Right ventricle myocardium superior (tissue), 1 donor: Measurements from ENCODE around the gene ENAH. TPM values are rescaled to one million over a fixed set of nuclear protein-coding genes. Genes with fewer than 3 reads are reported as not detected.
"Not testable (repeated sequence)": the region's sequence is repeated elsewhere in the genome, so short reads cannot be mapped to it uniquely, and the experiment has no call there.

Experiments used
- ATAC-seq: fragments of 200-7000 bp; cut with Tn5 transposase; one replicate; pipeline ENCODE4 v1.9.1; 2020; ENCODE audit warnings: mild to moderate bottlenecking; ENCODE audit not compliant: poor library complexity
- DNase-seq: peaks from one replicate; pipeline ENCODE4 v3.0.0-alpha.2; 2020
- intact Hi-C: fragments of 100-400 bp; cut with DNase I; formaldehyde crosslinking; loops from one replicate; pipeline ENCODE4 v1.11.2; 2022
- total RNA-seq: library from RNA; stranded (reverse); fragmentation: NEBNext Ultra II Directional; extraction: Animal tissue kit (Norgen Biotek cat#: 25700); gene quantifications from one replicate; pipeline ENCODE4 v1.2.1, GENCODE V29; 2021
- donor health status: DM: no; HTN: yes; CAD: no; lungs with severe emphysema.

ENAH gene
- total RNA-seq, 1 donor from 2014 or later: 70.4 TPM

DNA sequence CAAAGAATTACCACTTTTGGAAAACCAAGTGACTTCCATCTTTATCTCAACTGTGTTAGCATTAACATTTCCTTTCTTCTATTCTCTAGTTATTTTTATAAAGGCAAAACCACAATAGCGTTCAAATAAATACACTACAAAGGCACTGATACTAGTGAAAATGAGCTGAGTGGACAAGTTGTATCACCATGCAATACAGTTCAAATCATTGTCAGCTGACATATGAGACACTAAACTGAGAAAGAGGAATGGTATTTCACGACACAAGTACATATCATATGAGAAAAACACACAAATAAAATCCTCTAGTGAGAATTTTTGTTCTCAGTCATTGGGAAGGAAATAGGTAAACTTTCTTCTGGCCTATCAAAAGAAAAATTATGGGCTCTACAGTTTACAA lies 26.2 kb downstream of the ENAH start:
- ATAC-seq: peak; percentile 26
- no peak for DNase-seq
- intact Hi-C loops: no loop called here

DNA sequence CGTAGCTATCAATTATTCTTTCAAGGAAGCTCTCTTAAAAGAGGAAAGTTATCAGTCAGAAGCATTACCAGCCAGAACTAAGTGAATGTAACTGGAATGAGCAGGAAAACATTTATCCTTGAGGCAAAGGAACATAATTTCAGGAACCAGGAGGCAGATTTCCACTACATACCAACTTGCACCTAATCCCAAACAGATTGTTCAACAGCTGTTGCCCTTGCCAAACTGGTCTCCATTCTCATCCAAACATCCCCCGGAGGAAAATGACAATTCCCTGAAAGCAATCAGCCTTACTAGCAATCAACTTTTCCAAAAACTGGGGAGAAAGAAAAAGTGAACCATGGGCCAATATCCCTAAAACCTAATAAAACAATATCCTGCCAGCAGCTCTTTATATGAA lies 35.0 kb downstream of the ENAH start:
- ATAC-seq (no peak), DNase-seq (no peak)
- intact Hi-C loops: no loop called here

- DNase-seq (no peak), ATAC-seq (no peak)
- intact Hi-C loops: no loop called here
Observed at GRCh38 chr1:225617479-225617878, 35.4 kb downstream of the ENAH start.

- DNase-seq, ATAC-seq, intact Hi-C loops: not testable (repeated sequence)
Observed at GRCh38 chr1:225615403-225615790, 37.5 kb downstream of the ENAH start.

DNA sequence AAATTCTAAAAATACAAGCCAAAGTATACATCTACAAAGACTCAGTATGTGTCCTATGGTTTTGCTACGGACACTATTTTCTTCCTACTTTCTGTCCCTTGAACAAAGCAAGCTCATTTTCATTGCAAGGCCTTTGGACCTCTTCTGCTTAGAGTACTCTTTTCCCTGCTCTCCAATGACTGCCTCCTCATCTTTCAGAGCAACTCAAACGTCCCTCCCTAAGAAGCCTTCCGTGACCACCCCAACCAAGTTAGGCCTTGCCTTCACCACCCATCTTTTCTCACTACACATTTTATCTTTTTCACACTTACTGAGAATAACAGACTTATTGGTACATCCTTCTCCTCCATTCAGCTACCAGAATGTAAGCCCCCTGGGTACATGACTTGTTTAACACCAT lies 39.9 kb downstream of the ENAH start:
- DNase-seq (no peak), ATAC-seq (no peak)
- intact Hi-C loops: no loop called here

GRCh38 chr1:225612287-225612686 lies 40.6 kb downstream of the ENAH start:
- ATAC-seq (peak; percentile 23), DNase-seq (no peak)
- intact Hi-C loops: no loop called here

DNA sequence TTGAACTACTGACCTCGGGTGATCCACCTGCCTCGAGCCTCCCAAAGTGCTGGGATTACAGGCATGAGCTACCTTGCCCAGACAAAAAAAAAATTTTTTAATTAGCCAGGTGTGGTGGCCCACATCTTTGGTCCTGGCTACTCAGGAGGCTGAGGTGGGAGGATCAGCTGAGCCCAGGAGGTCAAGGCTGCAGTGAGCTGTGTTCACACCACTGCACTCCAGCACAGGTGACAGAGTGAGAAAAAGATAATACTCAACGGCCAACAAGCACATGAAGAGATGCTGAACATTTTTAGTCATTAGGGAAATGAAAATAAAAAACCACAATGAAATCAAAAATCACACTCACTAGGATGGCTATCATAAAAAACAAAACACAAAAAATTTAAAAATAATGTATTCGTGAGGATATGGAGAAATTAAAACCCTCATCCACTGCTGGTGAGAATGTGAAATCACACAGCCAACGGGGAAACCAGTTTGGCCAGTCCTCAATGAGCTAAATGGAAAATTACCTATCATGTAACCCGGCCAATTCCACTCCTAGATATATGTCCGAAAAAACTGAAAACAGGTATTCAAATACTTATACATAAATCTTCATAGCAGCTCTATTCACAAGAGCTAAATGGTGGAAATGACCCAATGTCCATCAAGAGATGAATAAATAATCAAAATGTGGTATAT lies 41.2 kb downstream of the ENAH start:
- ATAC-seq (no peak), DNase-seq (no peak)
- intact Hi-C loops: no loop called here

GRCh38 chr1:225610539-225610938 lies 42.4 kb downstream of the ENAH start:
- intact Hi-C loops: no loop called here
- DNase-seq: no peak
- no peak for ATAC-seq

DNA sequence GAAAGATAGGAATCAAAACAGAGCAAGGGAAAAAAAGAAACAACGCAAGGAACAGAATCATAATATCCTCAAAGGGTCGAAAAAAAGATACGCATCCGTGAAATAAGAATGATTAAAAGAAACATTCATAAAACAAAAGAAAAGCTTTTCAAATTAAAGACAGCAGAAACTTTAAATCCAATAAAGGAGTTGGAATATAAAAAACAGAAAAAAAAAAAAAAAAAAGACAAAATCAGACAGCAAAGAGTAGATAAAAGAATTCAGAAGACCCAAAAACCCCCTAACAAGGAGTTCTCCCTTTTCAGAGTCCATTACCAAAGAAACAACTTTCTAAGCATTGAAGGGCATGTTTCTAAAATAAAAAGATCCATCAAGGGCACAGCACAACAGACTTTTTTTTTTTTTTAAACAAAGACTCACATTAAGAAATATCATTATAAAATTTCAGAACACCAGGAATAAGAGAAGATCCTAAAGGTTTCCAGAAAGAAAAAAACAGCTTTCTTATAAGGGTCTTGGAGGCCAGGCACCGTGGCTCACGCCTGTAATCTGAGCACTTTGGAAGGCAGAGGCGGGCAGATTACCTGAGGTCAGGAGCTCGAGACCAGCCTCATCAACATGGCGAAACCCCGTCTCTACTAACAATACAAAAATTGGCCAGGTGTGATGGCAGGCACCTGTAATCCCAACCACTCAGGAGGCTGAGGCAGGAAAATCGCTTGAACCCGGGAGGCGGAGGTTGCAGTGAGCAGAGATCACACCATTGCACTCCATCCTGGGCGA lies 44.7 kb downstream of the ENAH start:
- ATAC-seq (no peak), DNase-seq (no peak)
- intact Hi-C loops: no loop called here

DNA sequence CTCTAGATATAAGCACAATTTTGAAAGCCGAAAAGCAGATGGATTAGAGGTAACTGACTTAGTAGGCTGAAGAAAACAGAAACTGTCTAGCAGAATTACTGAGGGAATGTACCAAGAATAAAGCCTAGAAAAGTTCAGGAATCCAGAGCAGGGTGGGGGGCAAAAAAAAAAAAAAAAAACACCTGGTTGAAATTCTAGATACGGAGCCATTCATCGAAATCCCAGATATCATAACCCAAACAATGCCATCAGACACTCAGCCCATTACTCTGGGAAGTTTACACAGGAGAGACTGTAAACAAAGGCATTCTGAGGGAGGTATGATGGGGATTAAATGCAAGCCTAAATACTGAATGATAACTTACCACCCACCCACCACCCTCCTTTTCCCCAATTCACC lies 45.6 kb downstream of the ENAH start:
- intact Hi-C loops: no loop called here
- ATAC-seq: no peak
- no peak for DNase-seq

DNA sequence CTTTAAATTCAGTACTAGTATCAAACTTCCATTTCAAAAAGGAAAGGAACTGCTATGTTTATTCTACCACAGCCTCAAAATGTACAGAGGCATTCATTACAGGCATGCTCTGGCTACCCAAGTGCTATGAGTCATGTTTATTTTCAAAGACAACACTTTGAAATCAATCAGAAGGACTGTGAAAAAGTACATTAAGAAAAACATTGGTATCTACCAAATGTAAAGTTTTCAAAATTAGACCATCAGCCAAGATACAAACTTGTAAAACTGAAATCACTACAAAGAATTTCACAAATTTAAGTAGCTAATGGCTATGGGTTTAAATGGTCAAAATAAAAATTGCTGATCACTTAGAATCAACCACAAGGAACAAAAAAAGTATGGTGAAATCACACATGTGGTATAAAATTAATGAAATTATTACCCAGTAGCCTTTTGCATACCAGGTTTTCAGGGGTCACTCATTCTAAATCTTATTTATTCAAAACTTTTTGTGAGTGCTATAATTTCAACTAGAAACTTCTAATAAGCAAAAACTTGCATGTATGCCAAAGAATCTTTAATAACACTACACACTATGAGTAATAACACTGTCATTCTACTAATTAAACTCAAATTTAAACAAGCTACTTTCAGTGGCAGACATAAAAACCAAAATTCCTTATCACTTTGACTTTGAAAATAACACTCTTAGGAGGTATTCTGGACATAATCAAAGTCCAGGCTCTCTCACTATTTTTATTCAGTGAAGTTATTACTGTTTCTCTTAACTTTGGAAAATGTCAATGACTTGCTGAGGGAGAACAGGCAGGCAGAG lies 49.2 kb downstream of the ENAH start:
- intact Hi-C loops: no loop called here
- no peak for DNase-seq
- ATAC-seq: peak; percentile 64

- DNase-seq (no peak), ATAC-seq (no peak)
- intact Hi-C loops: no loop called here
Observed at GRCh38 chr1:225602590-225603206, 50.2 kb downstream of the ENAH start.

- ATAC-seq (no peak), DNase-seq (no peak)
- intact Hi-C loops: no loop called here
Observed at GRCh38 chr1:225601902-225602589, 50.9 kb downstream of the ENAH start.

DNA sequence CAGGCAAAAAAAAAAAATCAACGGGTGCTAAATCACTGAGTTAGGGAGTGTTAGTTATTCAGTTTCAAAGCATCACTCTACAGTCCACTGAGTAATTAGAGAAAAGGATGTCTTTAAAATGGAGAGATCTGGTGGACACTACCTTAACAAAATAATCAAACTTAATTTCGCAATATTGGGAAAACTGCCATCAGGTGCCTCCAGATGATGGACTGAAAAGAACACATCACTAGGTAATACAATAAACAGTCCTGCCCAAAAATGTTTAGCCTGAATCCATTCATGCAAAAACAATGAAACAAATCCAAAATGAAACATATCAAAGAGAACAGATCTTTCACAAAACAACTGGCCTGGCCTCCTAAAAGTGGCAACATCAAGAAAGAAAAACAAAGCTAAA lies 54.1 kb downstream of the ENAH start:
- ATAC-seq (no peak), DNase-seq (no peak)
- intact Hi-C loops: no loop called here

DNA sequence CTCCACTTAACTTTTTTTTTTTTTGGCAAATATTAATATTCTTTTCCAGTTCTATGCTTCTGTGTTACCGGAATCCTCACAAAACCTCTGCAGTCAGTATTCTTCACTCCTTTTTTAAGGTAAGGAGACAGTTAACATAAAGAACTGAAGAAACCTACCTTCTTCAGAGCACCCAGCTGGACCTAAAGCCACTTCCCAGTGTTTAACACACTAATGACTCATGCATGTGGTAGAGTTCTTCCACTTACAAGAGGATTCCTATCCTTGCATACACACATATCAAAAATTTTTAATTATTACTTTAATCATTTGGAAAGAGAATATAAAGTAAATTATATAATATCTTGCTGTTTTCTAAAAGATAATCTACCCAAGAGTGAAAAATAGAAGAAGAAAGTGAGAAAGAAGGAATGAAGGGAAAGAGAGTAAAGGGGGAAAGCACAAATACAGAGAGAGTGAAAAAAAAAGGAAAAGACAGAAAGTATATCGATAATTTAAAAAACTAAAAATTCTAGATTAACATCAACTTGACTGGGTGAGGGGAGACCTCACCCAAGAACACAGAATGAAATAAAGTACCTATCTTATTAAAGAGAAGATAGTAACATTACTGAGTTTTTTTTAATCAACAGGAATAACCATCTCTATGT lies 54.9 kb downstream of the ENAH start:
- no peak for DNase-seq
- no peak for ATAC-seq
- intact Hi-C loops: no loop called here

DNA sequence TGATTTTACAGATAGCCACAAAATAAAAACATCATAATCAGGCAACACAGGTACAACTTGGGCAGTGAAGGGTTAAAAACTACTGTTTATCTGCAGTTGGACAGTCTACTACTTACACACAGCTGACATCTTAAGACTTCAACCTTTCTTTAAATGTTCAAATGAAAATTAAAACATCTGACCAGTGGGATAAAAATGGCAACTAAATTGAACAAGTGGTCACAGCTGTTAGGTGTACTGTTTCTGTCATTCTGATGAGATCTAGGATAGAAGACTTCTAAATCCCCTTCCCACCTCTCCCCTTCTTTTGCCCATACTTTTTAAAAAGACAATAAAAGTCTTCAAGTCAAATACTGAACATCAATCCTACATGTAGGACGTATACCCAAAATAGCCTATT lies 56.2 kb downstream of the ENAH start:
- DNase-seq (no peak), ATAC-seq (no peak)
- intact Hi-C loops: no loop called here

- DNase-seq: no peak
- intact Hi-C loops: no loop called here
- ATAC-seq: no peak
Observed at GRCh38 chr1:225595974-225596551, 56.9 kb downstream of the ENAH start.

DNA sequence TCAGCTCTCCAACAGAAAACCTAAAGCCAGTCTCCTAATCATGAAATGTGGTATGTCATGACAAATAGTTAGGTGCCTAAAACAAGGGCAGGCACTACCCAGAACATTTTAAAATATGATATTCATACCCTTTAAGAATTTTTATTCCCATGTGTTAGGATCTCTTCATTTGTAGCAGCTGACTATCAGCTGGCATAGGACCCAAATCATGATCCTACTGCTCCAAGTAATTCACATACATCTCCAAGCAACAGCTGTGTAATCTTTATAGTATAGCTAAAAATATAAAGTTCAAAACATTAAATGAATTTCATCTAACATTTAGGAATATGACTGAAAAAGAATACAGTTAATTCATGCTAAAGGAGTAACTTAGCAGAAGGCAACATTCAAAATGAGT lies 57.5 kb downstream of the ENAH start:
- intact Hi-C loops: no loop called here
- no peak for DNase-seq
- no peak for ATAC-seq
